H1 (cell line): Measurements from ENCODE around the gene NT5DC1. TPM values are rescaled to one million over a fixed set of nuclear protein-coding genes. Genes with fewer than 3 reads are reported as not detected.

Experiments
- CTCF ChIA-PET: fragments of 300-600 bp; sonication (Branson Sonifier 250); formaldehyde crosslinking; loops from one replicate; lab custom pipeline; 2021; ENCODE audit not compliant: partially characterized antibody; lab: Charles Lee
- POLR2A ChIA-PET: fragments of 300-600 bp; sonication (Branson Sonifier 250); formaldehyde crosslinking; loops from one replicate; lab custom pipeline; 2021; ENCODE audit warnings: inconsistent platforms; ENCODE audit not compliant: partially characterized antibody; lab: Charles Lee
- DNase-seq, 2 experiments: peaks; one replicate each; pipeline versions ENCODE4 v3.0.0 to v3.0.0-alpha.2; 2010 to 2022; ENCODE audit warnings: low spot score in 2 of 2, low read depth in 1 of 2, mixed read lengths in 1 of 2
- FAIRE-seq: peaks from 2 replicates; lab custom pipeline; 2011; peaks lifted over from hg19 to GRCh38; lab: Jason Lieb, UNC
- H2AFZ ChIP-seq: 2 replicates; pipeline ENCODE4 v1.8.1; 2012; ENCODE audit warnings: low read length, inconsistent platforms
- H2AK5ac ChIP-seq: 2 replicates; pipeline ENCODE4 v1.6.1; 2013; ENCODE audit warnings: low read depth, low read length
- H2BK120ac ChIP-seq: replicated peaks from 2 replicates; pipeline ENCODE3; 2013; ENCODE audit warnings: low read depth, low read length, inconsistent platforms
- H2BK12ac ChIP-seq: 2 replicates; pipeline ENCODE4 v1.6.1; 2013; ENCODE audit warnings: low read depth, low read length
- H2BK15ac ChIP-seq: 2 replicates; pipeline ENCODE4 v1.6.1; 2013; ENCODE audit warnings: low read length
- H2BK20ac ChIP-seq: 2 replicates; pipeline ENCODE4 v1.6.1; 2013; ENCODE audit warnings: low read length
- H2BK5ac ChIP-seq: 2 replicates; pipeline ENCODE4 v1.6.1; 2013; ENCODE audit warnings: low read depth, low read length
- H3K14ac ChIP-seq: 2 replicates; pipeline ENCODE4 v1.6.1; 2013; ENCODE audit warnings: inconsistent platforms; ENCODE audit not compliant: insufficient read length
- H3K18ac ChIP-seq: 2 replicates; pipeline ENCODE4 v1.6.1; 2013; ENCODE audit warnings: low read length; ENCODE audit errors: extremely low read depth
- H3K23ac ChIP-seq: 2 replicates; pipeline ENCODE4 v1.6.1; 2013; ENCODE audit warnings: inconsistent platforms; ENCODE audit not compliant: insufficient read length
- H3K23me2 ChIP-seq: 2 replicates; pipeline ENCODE4 v1.6.1; 2013; ENCODE audit warnings: low read depth, low read length
- H3K27ac ChIP-seq: 2 replicates; pipeline ENCODE4 v1.6.1; 2011; ENCODE audit warnings: low read depth, low read length, inconsistent platforms
- H3K27me3 ChIP-seq, 4 experiments: replicated peaks in 1 of 4; 1 replicate in 1 of 4; 2 replicates in 3 of 4; pipeline versions ENCODE4 v1.6.1 to v1.8.1; 2011 to 2013; ENCODE audit warnings: low read length in 3 of 4, mild to moderate bottlenecking in 3 of 4, inconsistent platforms in 2 of 4, mixed read lengths in 2 of 4, moderate library complexity in 1 of 4; ENCODE audit not compliant: control insufficient read depth in 3 of 4, insufficient read depth in 3 of 4; ENCODE audit errors: extremely low read depth in 1 of 4
- H3K36me3 ChIP-seq, 4 experiments: 2 replicates each; pipeline versions ENCODE4 v1.6.1 to v1.8.1; 2011 to 2013; ENCODE audit warnings: mild to moderate bottlenecking in 4 of 4, low read length in 3 of 4, moderate library complexity in 2 of 4, control low read depth in 1 of 4, inconsistent platforms in 1 of 4; ENCODE audit not compliant: insufficient read depth in 4 of 4, control insufficient read depth in 2 of 4
- H3K4ac ChIP-seq: replicated peaks from 2 replicates; pipeline ENCODE3; 2013; ENCODE audit warnings: low read length, low read depth, mixed read lengths, inconsistent platforms; ENCODE audit not compliant: insufficient read length
- H3K4me1 ChIP-seq, 4 experiments: replicated peaks in 1 of 4; 1 replicate in 1 of 4; 2 replicates in 3 of 4; pipeline versions ENCODE4 v1.6.1 to v1.8.1; 2011 to 2013; ENCODE audit warnings: low read length in 3 of 4, inconsistent platforms in 2 of 4, mixed read lengths in 1 of 4; ENCODE audit not compliant: insufficient read depth in 4 of 4, control insufficient read depth in 3 of 4
- H3K4me2 ChIP-seq, 2 experiments: 2 replicates each; pipeline versions ENCODE4 v1.6.1 to v1.8.1; 2011 to 2013; ENCODE audit warnings: low read depth in 2 of 2, low read length in 2 of 2, control low read depth in 1 of 2, inconsistent platforms in 1 of 2, mild to moderate bottlenecking in 1 of 2; ENCODE audit not compliant: insufficient read depth in 1 of 2
- H3K4me3 ChIP-seq, 4 experiments: fragments of 200-600, 300-600 bp in 1 of 4; sonication (generic), shearing (Covaris generic), sonication (Bioruptor Twin) in 1 of 4; 2 replicates each; pipeline versions ENCODE4 v1.5.1 to v1.8.1; 2011 to 2016; ENCODE audit warnings: low read length in 4 of 4, low read depth in 3 of 4, control low read depth in 2 of 4, inconsistent platforms in 2 of 4, mild to moderate bottlenecking in 2 of 4, mixed read lengths in 1 of 4, moderate library complexity in 1 of 4; ENCODE audit not compliant: insufficient read depth in 2 of 4; ENCODE audit errors: extremely low read depth in 1 of 4
- H3K56ac ChIP-seq: replicated peaks from 2 replicates; pipeline ENCODE3; 2013; ENCODE audit warnings: low read depth, mild to moderate bottlenecking, mixed read lengths, low read length, inconsistent platforms; ENCODE audit not compliant: insufficient read length
- H3K79me1 ChIP-seq: 2 replicates; pipeline ENCODE4 v1.6.1; 2013; ENCODE audit warnings: low read depth, low read length, control low read depth
- H3K79me2 ChIP-seq, 2 experiments: 2 replicates each; pipeline versions ENCODE4 v1.6.1 to v1.8.1; 2012 to 2013; ENCODE audit warnings: low read length in 2 of 2, mild to moderate bottlenecking in 2 of 2, inconsistent platforms in 1 of 2; ENCODE audit not compliant: insufficient read depth in 2 of 2, control insufficient read depth in 1 of 2
- H3K9ac ChIP-seq, 4 experiments: replicated peaks in 1 of 4; 1 replicate in 1 of 4; 2 replicates in 3 of 4; pipeline versions ENCODE4 v1.6.1 to v1.8.1; 2011 to 2013; ENCODE audit warnings: low read depth in 3 of 4, low read length in 3 of 4, control low read depth in 2 of 4, mild to moderate bottlenecking in 2 of 4, moderate library complexity in 2 of 4, inconsistent platforms in 1 of 4; ENCODE audit errors: extremely low read depth in 1 of 4
- H3K9me3 ChIP-seq, 2 experiments: 2 replicates each; pipeline versions ENCODE4 v1.6.1 to v1.8.1; 2012 to 2013; ENCODE audit warnings: mild to moderate bottlenecking in 2 of 2, moderate library complexity in 2 of 2, control low read depth in 1 of 2, inconsistent platforms in 1 of 2, low read depth in 1 of 2, low read length in 1 of 2, mixed read lengths in 1 of 2; ENCODE audit not compliant: insufficient read depth in 2 of 2
- H4K20me1 ChIP-seq, 2 experiments: replicated peaks in 1 of 2; 2 replicates each; pipeline versions ENCODE3 to v1.8.1; 2011 to 2013; ENCODE audit warnings: inconsistent platforms in 2 of 2, low read length in 2 of 2, mild to moderate bottlenecking in 1 of 2; ENCODE audit not compliant: insufficient read depth in 2 of 2, control insufficient read depth in 1 of 2
- H4K5ac ChIP-seq: 2 replicates; pipeline ENCODE4 v1.6.1; 2013; ENCODE audit warnings: low read length, low read depth, mixed read lengths, inconsistent platforms; ENCODE audit not compliant: insufficient read length
- H4K8ac ChIP-seq: 2 replicates; pipeline ENCODE4 v1.8.0; 2013; ENCODE audit warnings: mild to moderate bottlenecking, moderate library complexity, low read length, inconsistent platforms; ENCODE audit not compliant: insufficient read depth; ENCODE audit errors: extremely low read depth
- H4K91ac ChIP-seq: replicated peaks from 2 replicates; pipeline ENCODE3; 2013; ENCODE audit warnings: low read length, mixed read lengths, inconsistent platforms; ENCODE audit not compliant: insufficient read length
- ATF3 ChIP-seq: IDR thresholded peaks from 2 replicates; pipeline ENCODE4 v1.6.1; 2011; ENCODE audit warnings: low read depth, mild to moderate bottlenecking, low read length; ENCODE audit not compliant: insufficient read depth
- BRCA1 ChIP-seq: IDR thresholded peaks from 2 replicates; pipeline ENCODE4 v1.6.1; 2012; ENCODE audit warnings: low read depth, low read length, improper control_type of control experiment
- CTBP2 ChIP-seq: IDR thresholded peaks from 2 replicates; pipeline ENCODE4 v1.7.0; 2011; ENCODE audit warnings: borderline replicate concordance, mild to moderate bottlenecking, moderate library complexity, mixed read lengths, low read length; ENCODE audit not compliant: insufficient read depth, insufficient read length
- E2F6 ChIP-seq: IDR thresholded peaks from 2 replicates; pipeline ENCODE4 v1.6.1; 2012; ENCODE audit warnings: inconsistent platforms
- GTF2F1 ChIP-seq: IDR thresholded peaks from 2 replicates; pipeline ENCODE4 v1.6.1; 2012; ENCODE audit warnings: low read depth, low read length, improper control_type of control experiment, borderline replicate concordance
- KDM4A ChIP-seq: IDR thresholded peaks from one replicate; pipeline ENCODE4 v1.7.1; 2012; ENCODE audit warnings: low read depth, mild to moderate bottlenecking, moderate library complexity, low read length, inconsistent platforms; ENCODE audit not compliant: severe bottlenecking
- PHF8 ChIP-seq: fragments of 200-600 bp; sonication (generic); conservative IDR thresholded peaks from 2 replicates; pipeline ENCODE4 v1.7.1; 2012; ENCODE audit warnings: low read depth, mild to moderate bottlenecking, inconsistent platforms, low read length, moderate library complexity
- POLR2A ChIP-seq, 2 experiments: IDR thresholded peaks; 1 replicate in 1 of 2; 2 replicates in 1 of 2; pipeline ENCODE4 v1.6.1; 2011; ENCODE audit warnings: low read depth in 2 of 2, low read length in 2 of 2, mild to moderate bottlenecking in 2 of 2; ENCODE audit errors: control extremely low read depth in 1 of 2
- POU5F1 ChIP-seq: IDR thresholded peaks from 2 replicates; pipeline ENCODE4 v1.6.1; 2011; ENCODE audit warnings: low read depth, mild to moderate bottlenecking, low read length, moderate library complexity
- RFX5 ChIP-seq: IDR thresholded peaks from 2 replicates; pipeline ENCODE4 v1.6.1; 2011; ENCODE audit warnings: low read depth, low read length, improper control_type of control experiment, borderline replicate concordance
- RXRA ChIP-seq: IDR thresholded peaks from 2 replicates; pipeline ENCODE4 v1.6.1; 2011; ENCODE audit warnings: low read depth, mild to moderate bottlenecking, low read length, moderate library complexity; ENCODE audit not compliant: insufficient read depth
- SP1 ChIP-seq: IDR thresholded peaks from 2 replicates; pipeline ENCODE4 v1.6.1; 2011; ENCODE audit warnings: low read depth, low read length
- SP2 ChIP-seq: IDR thresholded peaks from 2 replicates; pipeline ENCODE4 v1.6.1; 2012; ENCODE audit warnings: mild to moderate bottlenecking, low read length, inconsistent platforms
- TAF7 ChIP-seq: optimal IDR thresholded peaks from 2 replicates; pipeline ENCODE3; 2011; ENCODE audit warnings: low read depth, mild to moderate bottlenecking, inconsistent platforms, low read length, moderate library complexity, borderline replicate concordance
- polyA plus RNA-seq, 7 experiments: library from polyadenylated mRNA; depleted of rRNA in 3 of 7; stranded (reverse) in 5 of 7; unstranded in 2 of 7; fragments of >200 nt in 5 of 7; fragments of 200-250 nt in 2 of 7; gene quantifications; 1 replicate in 5 of 7; 2 replicates in 1 of 7; 4 replicates in 1 of 7; pipeline versions ENCODE4 v1.2.1 to v1.2.3, GENCODE V29; 2011 to 2013; ENCODE audit warnings: missing spikeins in 2 of 7, mixed read lengths in 2 of 7
- total RNA-seq: library from RNA; stranded (reverse); fragmentation: NEBNext Ultra II Directional; extraction: Animal tissue kit (Norgen Biotek cat#: 25700); gene quantifications from 2 replicates; pipeline ENCODE4 v1.2.1, GENCODE V29; 2021

NT5DC1 gene
- total and polyA plus RNA-seq, 2 of the 8 experiments (the other 6 are each of a cell fraction or from before 2014, with no cell fraction given): 25.3 to 72.7 TPM

GRCh38 chr6:116266803-116267202, 166.2 kb downstream of the NT5DC1 start:
- Histone ChIP-seq H3K27me3 (no peaks in the 10 kb centered on the region), H3K79me1 (no peaks in the 10 kb centered on the region; the same call in 1 of the 2 replicates), H3K4me2 (no peak overlapping the region), H3K56ac (no peak overlapping the region), H3K27ac (no peak overlapping the region), H2BK120ac (no peak overlapping the region), H4K8ac (no peak overlapping the region), H3K14ac (no peak overlapping the region), H3K23me2 (no peaks in the 10 kb centered on the region), H4K91ac (no peak overlapping the region), H2AFZ (no peak overlapping the region), H3K23ac (no peak overlapping the region), H3K9me3 (no peaks in the 10 kb centered on the region), H2BK15ac (no peak overlapping the region), H3K79me2 (no peaks in the 10 kb centered on the region), H3K4ac (no peak overlapping the region), H2BK20ac (no peak overlapping the region), H2BK12ac (no peak overlapping the region), H3K9ac (no peak overlapping the region), H2BK5ac (no peak overlapping the region), H3K18ac (no peak overlapping the region), H3K4me3 (no peak overlapping the region), H3K36me3 (no peaks in the 10 kb centered on the region), H3K4me1 (peaks cover 0 to 7% (median 6%) of the 10 kb centered on the region in 4 experiments; a peak in 5 of 7 replicates), H4K5ac (no peak overlapping the region), H2AK5ac (no peak overlapping the region), H4K20me1 (peaks cover 0 to 1% of the 10 kb centered on the region in 2 experiments)
- DNase-seq (no peak), FAIRE-seq (no peak)
- CTCF ChIA-PET: interaction anchor here (1.0 to 7.0 kb wide), 16 partner anchors 8 to 395 kb away, joined by 3 to 60 read pairs (median 6); partner anchors contain the start of genes TRAPPC3L, TSPYL1 and TSPYL4
- POLR2A ChIA-PET: interaction anchor here (3.7 kb wide), 1 partner anchor 12 kb away, joined by 23 read pairs; the partner anchor contains the start of gene TSPYL4
- TF ChIP-seq RFX5: no peak
- TF ChIP-seq PHF8: no peak
- TF ChIP-seq SP2: no peak
- no peak for TF ChIP-seq GTF2F1
- no peak for TF ChIP-seq ATF3
- TF ChIP-seq CTBP2: no peak
- TF ChIP-seq TAF7: no peak
- no peak for TF ChIP-seq BRCA1
- TF ChIP-seq RXRA: no peak
- TF ChIP-seq POU5F1: no peak
- TF ChIP-seq KDM4A: no peak
- TF ChIP-seq E2F6: no peak
- TF ChIP-seq SP1: no peak
- TF ChIP-seq POLR2A (IDR thresholded peaks at IDR 0.05; ENCODE audit: control extremely low read depth in 1 of 2, low read depth in 2 of 2, low read length in 2 of 2): no peak
